GM12878 (cell line): ENCODE measurements around the gene MLLT3.

Experiments
- CEBPB ChIP-seq, 2 experiments: fragments of 150-350 bp in 1 of 2; IDR thresholded peaks; 2 replicates each; pipeline ENCODE4 v1.6.1; 2012 to 2014; ENCODE audit warnings: low read depth in 2 of 2, low read length in 2 of 2, borderline replicate concordance in 1 of 2, inconsistent platforms in 1 of 2
- CTCF ChIP-seq, 3 experiments: IDR thresholded peaks in 2 of 3; conservative IDR thresholded peaks in 1 of 3; 2 replicates each; pipeline ENCODE4 v1.5.1; 2011; ENCODE audit warnings: low read depth in 3 of 3, low read length in 3 of 3, mild to moderate bottlenecking in 3 of 3, control low read depth in 2 of 3, moderate library complexity in 2 of 3, inconsistent platforms in 1 of 3, mixed read lengths in 1 of 3; ENCODE audit not compliant: control insufficient read depth in 2 of 3, insufficient read depth in 1 of 3; ENCODE audit errors: extremely low read depth in 1 of 3
- GATAD2B ChIP-seq: fragments of 450-650 bp; conservative IDR thresholded peaks from 2 replicates; pipeline ENCODE4 v1.6.1; 2017; ENCODE audit warnings: low read depth, mild to moderate bottlenecking, moderate library complexity
- PAX8 ChIP-seq: fragments of 450-650 bp; IDR thresholded peaks from 2 replicates; pipeline ENCODE4 v1.6.1; 2017; ENCODE audit warnings: mild to moderate bottlenecking, moderate library complexity
- RFX5 ChIP-seq: IDR thresholded peaks from 2 replicates; pipeline ENCODE4 v1.6.1; 2011; ENCODE audit warnings: low read depth, low read length, improper control_type of control experiment

DNA sequence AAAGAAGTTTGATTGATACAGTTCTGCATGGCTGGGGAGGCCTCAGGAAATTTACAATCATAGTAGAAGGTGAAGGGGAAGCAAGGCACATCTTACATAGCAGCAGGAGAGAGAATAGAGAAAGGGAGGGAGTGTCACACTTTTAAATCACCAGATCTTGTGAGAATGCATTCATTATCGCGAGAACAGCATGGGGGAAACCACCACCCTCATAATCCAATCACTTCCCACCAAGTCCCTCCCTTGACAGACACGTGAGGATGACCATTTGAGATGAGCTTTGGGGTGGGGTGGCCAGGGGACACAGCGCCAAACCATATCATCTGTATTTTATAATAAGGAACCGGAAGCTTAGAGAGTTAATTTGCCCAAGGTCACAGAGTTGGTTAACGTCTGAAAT is 48.1 kb upstream of the MLLT3 start:
- TF ChIP-seq CEBPB (IDR thresholded peaks at IDR 0.05; ENCODE audit: borderline replicate concordance in 1 of 2, low read depth in 2 of 2, low read length in 2 of 2) (no peak), CTCF (IDR thresholded peaks at IDR 0.05 in 2 of 3, conservative IDR thresholded peaks at IDR 0.05 in 1 of 3; ENCODE audit: control insufficient read depth in 2 of 3, extremely low read depth in 1 of 3, insufficient read depth in 1 of 3, low read depth in 3 of 3, low read length in 3 of 3) (no peak), PAX8 (no peak), RFX5 (no peak), GATAD2B (no peak)
